ENCODE measurements around the gene SCAP. TPM values are rescaled to one million over a fixed set of nuclear protein-coding genes. Genes with fewer than 3 reads are reported as not detected.
A peak's percentile ranks its signal among the peaks of the same experiment; 100 is the strongest.

Gene SCAP
- total and polyA plus RNA-seq, 2 of the 13 experiments (the other 11 are each of a cell fraction or from before 2014, with no cell fraction given) = 40.4 to 53.3 TPM

DNA sequence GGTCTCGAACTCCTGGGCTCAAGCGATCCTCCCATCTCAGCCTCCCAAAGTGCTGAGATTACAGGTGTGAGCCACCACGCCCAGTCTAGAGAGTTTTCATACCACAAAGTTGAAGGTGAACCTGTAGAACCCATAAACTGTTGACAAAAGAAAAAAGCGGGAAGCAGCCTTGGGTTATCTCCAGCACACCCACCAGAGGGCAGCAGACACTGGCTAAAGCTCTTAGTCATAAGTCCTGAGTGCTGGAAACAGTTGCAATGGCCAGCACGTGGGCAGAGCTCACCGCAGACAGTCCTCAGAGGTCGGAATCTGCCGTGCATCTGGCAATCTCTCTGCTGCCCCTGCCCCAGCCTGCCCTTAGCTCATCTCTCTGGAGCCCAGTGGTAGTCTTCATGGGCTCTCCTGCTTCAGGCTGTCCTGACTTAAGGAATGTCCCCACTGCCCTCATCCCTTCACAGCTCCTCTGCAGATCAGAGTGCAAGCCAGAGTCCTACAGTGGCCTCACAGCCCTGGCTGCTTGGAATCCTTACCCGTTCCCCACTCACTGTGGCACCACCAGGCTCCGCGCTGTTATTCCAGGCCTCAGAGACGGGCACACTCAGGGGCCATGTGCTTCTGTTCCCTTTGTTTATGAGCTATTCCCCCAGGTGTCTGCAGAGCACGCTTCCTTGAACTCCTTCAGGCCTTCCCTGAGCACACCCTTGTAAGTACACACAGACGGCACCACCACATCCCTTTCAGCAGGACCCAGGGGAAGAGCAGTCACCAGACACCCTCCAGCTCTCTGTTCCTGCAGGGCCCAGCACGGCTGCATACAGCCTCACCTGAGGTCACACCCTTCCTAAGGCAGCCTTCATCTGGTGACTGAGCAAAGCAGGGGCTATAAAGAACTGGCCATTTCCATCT, 46.6 kb upstream of the SCAP start (continued):
- TF ChIP-seq JUN (CRISPR knock-in tag; IDR thresholded peaks at IDR 0.05) (no peak), ZNF121 (CRISPR knock-in tag; IDR thresholded peaks at IDR 0.05) (no peak), ZNF33B (CRISPR knock-in tag; IDR thresholded peaks at IDR 0.05) (no peak), NFIC (IDR thresholded peaks at IDR 0.05; ENCODE audit: low read length) (no peak), TFAP4 (IDR thresholded peaks at IDR 0.05; ENCODE audit: borderline replicate concordance, low read depth) (no peak), ZNF740 (CRISPR knock-in tag; IDR thresholded peaks at IDR 0.05) (no peak), IRF1 (CRISPR knock-in tag; IDR thresholded peaks at IDR 0.05; ENCODE audit: low read depth) (no peak), ZFP82 (CRISPR knock-in tag; IDR thresholded peaks at IDR 0.05; ENCODE audit: borderline replicate concordance) (no peak), SSRP1 (CRISPR knock-in tag; IDR thresholded peaks at IDR 0.05) (no peak), ZNF446 (CRISPR knock-in tag; IDR thresholded peaks at IDR 0.05) (no peak), YEATS4 (CRISPR knock-in tag; IDR thresholded peaks at IDR 0.05; ENCODE audit: borderline replicate concordance) (0 out of 2 replicates have a peak, but pooled peaks have one; percentile 53), ZNF644 (CRISPR knock-in tag; IDR thresholded peaks at IDR 0.05; ENCODE audit: low read depth) (no peak)
- TF ChIP-seq, protein P1, sequence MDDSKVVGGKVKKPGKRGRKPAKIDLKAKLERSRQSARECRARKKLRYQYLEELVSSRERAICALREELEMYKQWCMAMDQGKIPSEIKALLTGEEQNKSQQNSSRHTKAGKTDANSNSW (CRISPR knock-in tag; IDR thresholded peaks at IDR 0.05; ENCODE audit: borderline replicate concordance) = no peak
- TF ChIP-seq, protein P2, sequence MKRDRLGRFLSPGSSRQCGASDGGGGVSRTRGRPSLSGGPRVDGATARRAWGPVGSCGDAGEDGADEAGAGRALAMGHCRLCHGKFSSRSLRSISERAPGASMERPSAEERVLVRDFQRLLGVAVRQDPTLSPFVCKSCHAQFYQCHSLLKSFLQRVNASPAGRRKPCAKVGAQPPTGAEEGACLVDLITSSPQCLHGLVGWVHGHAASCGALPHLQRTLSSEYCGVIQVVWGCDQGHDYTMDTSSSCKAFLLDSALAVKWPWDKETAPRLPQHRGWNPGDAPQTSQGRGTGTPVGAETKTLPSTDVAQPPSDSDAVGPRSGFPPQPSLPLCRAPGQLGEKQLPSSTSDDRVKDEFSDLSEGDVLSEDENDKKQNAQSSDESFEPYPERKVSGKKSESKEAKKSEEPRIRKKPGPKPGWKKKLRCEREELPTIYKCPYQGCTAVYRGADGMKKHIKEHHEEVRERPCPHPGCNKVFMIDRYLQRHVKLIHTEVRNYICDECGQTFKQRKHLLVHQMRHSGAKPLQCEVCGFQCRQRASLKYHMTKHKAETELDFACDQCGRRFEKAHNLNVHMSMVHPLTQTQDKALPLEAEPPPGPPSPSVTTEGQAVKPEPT (CRISPR knock-in tag; IDR thresholded peaks at IDR 0.05; ENCODE audit: low read depth) = no peak
- TF ChIP-seq, protein P3, sequence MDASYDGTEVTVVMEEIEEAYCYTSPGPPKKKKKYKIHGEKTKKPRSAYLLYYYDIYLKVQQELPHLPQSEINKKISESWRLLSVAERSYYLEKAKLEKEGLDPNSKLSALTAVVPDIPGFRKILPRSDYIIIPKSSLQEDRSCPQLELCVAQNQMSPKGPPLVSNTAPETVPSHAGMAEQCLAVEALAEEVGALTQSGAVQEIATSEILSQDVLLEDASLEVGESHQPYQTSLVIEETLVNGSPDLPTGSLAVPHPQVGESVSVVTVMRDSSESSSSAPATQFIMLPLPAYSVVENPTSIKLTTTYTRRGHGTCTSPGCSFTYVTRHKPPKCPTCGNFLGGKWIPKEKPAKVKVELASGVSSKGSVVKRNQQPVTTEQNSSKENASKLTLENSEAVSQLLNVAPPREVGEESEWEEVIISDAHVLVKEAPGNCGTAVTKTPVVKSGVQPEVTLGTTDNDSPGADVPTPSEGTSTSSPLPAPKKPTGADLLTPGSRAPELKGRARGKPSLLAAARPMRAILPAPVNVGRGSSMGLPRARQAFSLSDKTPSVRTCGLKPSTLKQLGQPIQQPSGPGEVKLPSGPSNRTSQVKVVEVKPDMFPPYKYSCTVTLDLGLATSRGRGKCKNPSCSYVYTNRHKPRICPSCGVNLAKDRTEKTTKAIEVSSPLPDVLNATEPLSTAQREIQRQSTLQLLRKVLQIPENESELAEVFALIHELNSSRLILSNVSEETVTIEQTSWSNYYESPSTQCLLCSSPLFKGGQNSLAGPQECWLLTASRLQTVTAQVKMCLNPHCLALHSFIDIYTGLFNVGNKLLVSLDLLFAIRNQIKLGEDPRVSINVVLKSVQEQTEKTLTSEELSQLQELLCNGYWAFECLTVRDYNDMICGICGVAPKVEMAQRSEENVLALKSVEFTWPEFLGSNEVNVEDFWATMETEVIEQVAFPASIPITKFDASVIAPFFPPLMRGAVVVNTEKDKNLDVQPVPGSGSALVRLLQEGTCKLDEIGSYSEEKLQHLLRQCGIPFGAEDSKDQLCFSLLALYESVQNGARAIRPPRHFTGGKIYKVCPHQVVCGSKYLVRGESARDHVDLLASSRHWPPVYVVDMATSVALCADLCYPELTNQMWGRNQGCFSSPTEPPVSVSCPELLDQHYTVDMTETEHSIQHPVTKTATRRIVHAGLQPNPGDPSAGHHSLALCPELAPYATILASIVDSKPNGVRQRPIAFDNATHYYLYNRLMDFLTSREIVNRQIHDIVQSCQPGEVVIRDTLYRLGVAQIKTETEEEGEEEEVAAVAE (CRISPR knock-in tag; IDR thresholded peaks at IDR 0.05; ENCODE audit: borderline replicate concordance) = peak; percentile 74; the same call in 1 of the 2 replicates
- TF ChIP-seq, protein P4, sequence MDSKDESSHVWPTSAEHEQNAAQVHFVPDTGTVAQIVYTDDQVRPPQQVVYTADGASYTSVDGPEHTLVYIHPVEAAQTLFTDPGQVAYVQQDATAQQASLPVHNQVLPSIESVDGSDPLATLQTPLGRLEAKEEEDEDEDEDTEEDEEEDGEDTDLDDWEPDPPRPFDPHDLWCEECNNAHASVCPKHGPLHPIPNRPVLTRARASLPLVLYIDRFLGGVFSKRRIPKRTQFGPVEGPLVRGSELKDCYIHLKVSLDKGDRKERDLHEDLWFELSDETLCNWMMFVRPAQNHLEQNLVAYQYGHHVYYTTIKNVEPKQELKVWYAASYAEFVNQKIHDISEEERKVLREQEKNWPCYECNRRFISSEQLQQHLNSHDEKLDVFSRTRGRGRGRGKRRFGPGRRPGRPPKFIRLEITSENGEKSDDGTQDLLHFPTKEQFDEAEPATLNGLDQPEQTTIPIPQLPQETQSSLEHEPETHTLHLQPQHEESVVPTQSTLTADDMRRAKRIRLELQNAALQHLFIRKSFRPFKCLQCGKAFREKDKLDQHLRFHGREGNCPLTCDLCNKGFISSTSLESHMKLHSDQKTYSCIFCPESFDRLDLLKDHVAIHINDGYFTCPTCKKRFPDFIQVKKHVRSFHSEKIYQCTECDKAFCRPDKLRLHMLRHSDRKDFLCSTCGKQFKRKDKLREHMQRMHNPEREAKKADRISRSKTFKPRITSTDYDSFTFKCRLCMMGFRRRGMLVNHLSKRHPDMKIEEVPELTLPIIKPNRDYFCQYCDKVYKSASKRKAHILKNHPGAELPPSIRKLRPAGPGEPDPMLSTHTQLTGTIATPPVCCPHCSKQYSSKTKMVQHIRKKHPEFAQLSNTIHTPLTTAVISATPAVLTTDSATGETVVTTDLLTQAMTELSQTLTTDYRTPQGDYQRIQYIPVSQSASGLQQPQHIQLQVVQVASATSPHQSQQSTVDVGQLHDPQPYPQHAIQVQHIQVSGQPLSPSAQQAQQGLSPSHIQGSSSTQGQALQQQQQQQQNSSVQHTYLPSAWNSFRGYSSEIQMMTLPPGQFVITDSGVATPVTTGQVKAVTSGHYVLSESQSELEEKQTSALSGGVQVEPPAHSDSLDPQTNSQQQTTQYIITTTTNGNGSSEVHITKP (CRISPR knock-in tag; IDR thresholded peaks at IDR 0.05; ENCODE audit: low read depth) = no peak

Data from HepG2 (cell line).